Measurements from ENCODE around the gene NFYA.

Gene NFYA

GRCh38 chr6:41122373-41122772 is 49.6 kb downstream of the NFYA start:
- DNase-seq = no peak

DNA sequence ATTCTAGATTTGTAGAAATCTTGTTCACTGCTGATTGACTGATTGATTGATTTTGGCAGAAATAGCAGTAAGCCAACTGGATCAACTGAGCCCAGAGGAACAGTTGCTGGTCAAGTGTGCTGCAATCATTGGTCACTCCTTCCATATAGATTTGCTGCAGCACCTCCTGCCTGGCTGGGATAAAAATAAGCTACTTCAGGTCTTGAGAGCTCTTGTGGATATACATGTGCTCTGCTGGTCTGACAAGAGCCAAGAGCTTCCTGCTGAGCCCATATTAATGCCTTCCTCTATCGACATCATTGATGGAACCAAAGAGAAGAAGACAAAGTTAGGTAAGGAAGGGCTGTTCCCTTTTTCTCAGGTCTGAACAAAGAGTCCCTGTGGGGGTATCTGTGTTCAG is 50.1 kb downstream of the NFYA start:
- DNase-seq = no peak

DNA sequence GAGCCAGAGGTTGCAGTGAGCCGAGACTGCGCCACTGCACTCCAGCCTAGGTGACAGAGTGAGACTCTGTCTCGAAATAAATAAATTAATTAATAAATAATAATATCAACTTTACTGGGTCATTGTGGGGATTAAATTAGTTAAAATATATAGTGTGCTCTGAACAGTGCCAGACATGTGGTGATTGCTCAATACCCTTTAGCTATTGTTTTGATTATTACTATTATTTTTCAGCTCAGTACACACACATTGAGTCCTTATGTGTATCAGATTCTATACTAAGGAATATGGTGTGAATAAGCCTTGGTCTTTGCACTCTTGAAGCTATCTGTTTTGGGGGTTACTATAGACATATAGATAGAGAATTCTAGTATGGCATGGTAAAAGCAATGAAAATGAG is 52.5 kb downstream of the NFYA start:
- no peak for DNase-seq

- no peak for DNase-seq
Observed at GRCh38 chr6:41132254-41132653, 59.5 kb downstream of the NFYA start.

DNA sequence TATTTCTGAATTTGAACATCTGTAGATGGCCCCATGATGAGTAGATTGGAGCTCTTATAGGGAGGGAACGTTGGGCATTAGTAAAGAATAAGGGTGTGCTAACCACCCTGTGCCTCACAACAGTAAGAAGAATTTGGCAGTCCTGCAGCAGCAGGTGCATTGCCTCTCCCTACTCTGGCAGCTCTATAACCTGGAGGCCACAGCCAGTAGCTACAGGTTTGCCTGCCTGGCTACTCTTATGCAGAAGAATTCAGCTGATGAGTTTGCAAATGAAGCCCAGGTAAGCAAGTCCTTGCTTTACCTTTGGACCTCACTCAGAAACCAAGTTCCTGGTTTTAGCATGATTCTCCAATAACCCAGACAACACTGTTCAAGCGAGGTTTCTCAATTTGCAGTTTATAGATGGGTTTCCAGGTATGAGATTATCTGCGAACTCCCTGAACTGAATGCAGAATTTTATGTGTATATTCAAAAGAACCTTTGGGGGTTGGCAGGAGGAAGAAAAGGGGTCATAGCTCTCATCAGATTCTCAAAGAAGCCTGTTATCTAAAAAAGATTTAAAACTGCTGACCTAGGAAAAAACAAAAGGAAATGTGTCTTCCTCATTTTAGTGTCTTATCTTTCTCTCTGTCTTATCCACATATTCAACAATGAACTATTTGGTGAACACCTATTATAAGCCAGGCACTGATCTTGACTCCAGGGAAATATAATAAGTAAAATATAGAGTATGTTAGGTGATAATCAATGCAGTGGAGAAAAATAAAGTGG is 62.5 kb downstream of the NFYA start:
- no peak for DNase-seq

- DNase-seq = no peak
Observed at GRCh38 chr6:41136911-41137310, 64.1 kb downstream of the NFYA start.

DNA sequence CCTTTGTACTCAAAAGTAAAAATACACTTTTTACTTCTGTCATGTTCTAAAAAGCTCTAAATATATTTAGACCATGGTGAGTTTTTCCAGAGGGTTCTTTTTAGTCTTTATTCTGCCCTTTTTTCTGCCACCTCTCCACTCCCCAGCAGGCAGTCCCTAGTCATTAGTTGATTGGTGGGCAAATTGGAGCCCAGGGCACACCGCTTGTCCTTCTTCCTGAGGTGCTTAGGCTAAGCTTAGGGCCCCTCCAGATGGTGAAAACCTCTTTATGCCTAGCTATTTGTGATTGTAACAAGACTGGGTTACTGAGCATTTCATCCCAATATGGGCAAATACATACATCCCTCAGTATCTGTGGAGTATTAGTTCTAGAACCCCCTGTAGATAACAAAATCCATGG is 75.1 kb downstream of the NFYA start:
- no peak for DNase-seq
